NCI-H2227 (cell line): ENCODE measurements around the gene PPP1R12C.

Experiments
- DNase-seq: peaks from one replicate; lab custom pipeline; 2025; ENCODE audit not compliant: unreplicated experiment; lab: John Stamatoyannopoulos, UW

The PPP1R12C gene

GRCh38 chr19:55047951-55048350 is 69.5 kb downstream of the PPP1R12C start:
- no peak for DNase-seq

GRCh38 chr19:55046975-55047622 is 70.3 kb downstream of the PPP1R12C start:
- DNase-seq, result no peak

- no peak for DNase-seq
Measured at GRCh38 chr19:55044771-55045716, 72.4 kb downstream of the PPP1R12C start.

- no peak for DNase-seq
Measured at GRCh38 chr19:55044286-55044685, 73.2 kb downstream of the PPP1R12C start.

- DNase-seq, result no peak
Measured at GRCh38 chr19:55042688-55043087, 74.7 kb downstream of the PPP1R12C start.

GRCh38 chr19:55042344-55042678 is 75.1 kb downstream of the PPP1R12C start:
- DNase-seq, result no peak

GRCh38 chr19:55041627-55042343 is 75.7 kb downstream of the PPP1R12C start:
- no peak for DNase-seq

- DNase-seq, result no peak
Measured at GRCh38 chr19:55041244-55041626, 76.2 kb downstream of the PPP1R12C start.
